Smooth muscle cell (in vitro differentiated cells): ENCODE results near the gene PTPN13. TPM values are rescaled to one million over a fixed set of nuclear protein-coding genes. Genes with fewer than 3 reads are reported as not detected.

Source experiments
- DNase-seq: peaks from one replicate; lab custom pipeline; 2025; ENCODE audit not compliant: unreplicated experiment; lab: John Stamatoyannopoulos, UW
- H2AFZ ChIP-seq: fragments of 200-600 bp; sonication (generic); 2 replicates; pipeline ENCODE4 v1.6.0; 2016; ENCODE audit warnings: antibody characterized with exemption, low read depth, mild to moderate bottlenecking
- H3F3A ChIP-seq: fragments of 200-600 bp; sonication (generic); 2 replicates; pipeline ENCODE4 v1.6.0; 2017; ENCODE audit warnings: antibody characterized with exemption, low read depth
- H3K27ac ChIP-seq: fragments of 200-600 bp; sonication (generic); 2 replicates; pipeline ENCODE4 v1.5.1; 2016; ENCODE audit warnings: low read depth, mild to moderate bottlenecking
- H3K27me3 ChIP-seq: fragments of 200-600 bp; sonication (generic); 2 replicates; pipeline ENCODE4 v1.6.1; 2016; ENCODE audit warnings: low read depth, mild to moderate bottlenecking
- H3K36me3 ChIP-seq: fragments of 200-600 bp; sonication (generic); 2 replicates; pipeline ENCODE4 v1.5.1; 2016; ENCODE audit warnings: low read depth
- H3K4me1 ChIP-seq: fragments of 200-600 bp; sonication (generic); 2 replicates; pipeline ENCODE4 v1.5.1; 2016; ENCODE audit warnings: low read depth
- H3K4me2 ChIP-seq: fragments of 200-600 bp; sonication (generic); 2 replicates; pipeline ENCODE4 v1.6.0; 2016; ENCODE audit warnings: mild to moderate bottlenecking
- H3K4me3 ChIP-seq: fragments of 200-600 bp; sonication (generic); 2 replicates; pipeline ENCODE4 v1.5.1; 2016; ENCODE audit warnings: mild to moderate bottlenecking
- H3K79me2 ChIP-seq: fragments of 200-600 bp; sonication (generic); 2 replicates; pipeline ENCODE4 v1.6.0; 2016; ENCODE audit warnings: low read depth, mild to moderate bottlenecking
- H3K9ac ChIP-seq: fragments of 200-600 bp; sonication (generic); 2 replicates; pipeline ENCODE4 v1.6.0; 2016; ENCODE audit warnings: low read depth
- H3K9me3 ChIP-seq: fragments of 200-600 bp; sonication (generic); replicated peaks from 2 replicates; pipeline ENCODE4 v1.5.1; 2016; ENCODE audit warnings: low read depth
- H4K20me1 ChIP-seq: fragments of 200-600 bp; sonication (generic); 2 replicates; pipeline ENCODE4 v1.6.0; 2016; ENCODE audit warnings: low read depth
- WGBS: methylation state at CpG from one replicate; pipeline ENCODE4 v1.1.7; 2016; ENCODE audit warnings: low lambda C conversion rate; 5-methylcytosine and 5-hydroxymethylcytosine counted together
- polyA plus RNA-seq: library from polyadenylated mRNA; unstranded; fragments of >200 nt; fragmentation: Nextera tagmentation; extraction: Ambion mirVana; gene quantifications from 2 replicates; pipeline ENCODE4 v1.2.1, GENCODE V29; 2016
- total RNA-seq: library from RNA; depleted of rRNA; stranded (reverse); fragments of >200 nt; gene quantifications from 2 replicates; pipeline ENCODE4 v1.2.3, GENCODE V29; 2014
- TF ChIP-seq, protein P1 (sequence below): fragments of 200-600 bp; sonication (generic); IDR thresholded peaks from 2 replicates; pipeline ENCODE4 v1.5.1; 2017; ENCODE audit warnings: borderline replicate concordance, mild to moderate bottlenecking, antibody characterized with exemption; ENCODE audit not compliant: insufficient read depth, poor library complexity, severe bottlenecking

Gene PTPN13
- total and polyA plus RNA-seq, 2 experiments from 2014 or later = 14.9 to 52.9 TPM

DNA sequence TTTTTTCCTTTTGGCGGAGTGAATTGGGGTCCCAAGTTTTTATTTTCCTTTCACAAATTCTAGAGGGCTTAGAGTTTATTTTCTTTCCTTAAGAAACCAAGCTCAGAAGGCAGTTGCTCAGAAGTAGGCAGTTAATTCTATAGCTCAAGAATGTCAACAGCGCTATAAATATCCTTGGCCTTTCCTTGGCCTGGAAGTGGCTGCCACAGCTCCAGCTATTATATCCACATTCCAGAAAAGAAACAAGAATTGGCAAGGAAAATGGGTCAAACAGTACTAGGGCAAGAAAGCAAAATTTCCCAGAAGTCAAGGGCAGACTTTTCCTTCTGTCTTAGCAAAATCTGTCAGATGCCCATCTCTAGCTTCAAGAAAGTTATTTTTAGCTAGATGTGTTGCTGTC lies 224.1 kb downstream of the PTPN13 start:
- Histone ChIP-seq H3K79me2 (no peaks in the 10 kb centered on the region), H3K9me3 (no peaks in the 10 kb centered on the region), H2AFZ (no peak overlapping the region), H3K36me3 (peaks cover 14% of the 10 kb centered on the region), H3K4me3 (no peak overlapping the region), H3F3A (no peaks in the 10 kb centered on the region), H4K20me1 (no peaks in the 10 kb centered on the region), H3K9ac (no peak overlapping the region), H3K4me1 (peaks cover 6% of the 10 kb centered on the region), H3K27me3 (no peaks in the 10 kb centered on the region), H3K27ac (peak overlapping the region; percentile 24), H3K4me2 (peak overlapping the region; percentile 49)
- WGBS = 62% methylated on average over 2 of the region's 2 CpGs
- TF ChIP-seq, protein P1, sequence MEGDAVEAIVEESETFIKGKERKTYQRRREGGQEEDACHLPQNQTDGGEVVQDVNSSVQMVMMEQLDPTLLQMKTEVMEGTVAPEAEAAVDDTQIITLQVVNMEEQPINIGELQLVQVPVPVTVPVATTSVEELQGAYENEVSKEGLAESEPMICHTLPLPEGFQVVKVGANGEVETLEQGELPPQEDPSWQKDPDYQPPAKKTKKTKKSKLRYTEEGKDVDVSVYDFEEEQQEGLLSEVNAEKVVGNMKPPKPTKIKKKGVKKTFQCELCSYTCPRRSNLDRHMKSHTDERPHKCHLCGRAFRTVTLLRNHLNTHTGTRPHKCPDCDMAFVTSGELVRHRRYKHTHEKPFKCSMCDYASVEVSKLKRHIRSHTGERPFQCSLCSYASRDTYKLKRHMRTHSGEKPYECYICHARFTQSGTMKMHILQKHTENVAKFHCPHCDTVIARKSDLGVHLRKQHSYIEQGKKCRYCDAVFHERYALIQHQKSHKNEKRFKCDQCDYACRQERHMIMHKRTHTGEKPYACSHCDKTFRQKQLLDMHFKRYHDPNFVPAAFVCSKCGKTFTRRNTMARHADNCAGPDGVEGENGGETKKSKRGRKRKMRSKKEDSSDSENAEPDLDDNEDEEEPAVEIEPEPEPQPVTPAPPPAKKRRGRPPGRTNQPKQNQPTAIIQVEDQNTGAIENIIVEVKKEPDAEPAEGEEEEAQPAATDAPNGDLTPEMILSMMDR = no peak
- no peak for DNase-seq

DNA sequence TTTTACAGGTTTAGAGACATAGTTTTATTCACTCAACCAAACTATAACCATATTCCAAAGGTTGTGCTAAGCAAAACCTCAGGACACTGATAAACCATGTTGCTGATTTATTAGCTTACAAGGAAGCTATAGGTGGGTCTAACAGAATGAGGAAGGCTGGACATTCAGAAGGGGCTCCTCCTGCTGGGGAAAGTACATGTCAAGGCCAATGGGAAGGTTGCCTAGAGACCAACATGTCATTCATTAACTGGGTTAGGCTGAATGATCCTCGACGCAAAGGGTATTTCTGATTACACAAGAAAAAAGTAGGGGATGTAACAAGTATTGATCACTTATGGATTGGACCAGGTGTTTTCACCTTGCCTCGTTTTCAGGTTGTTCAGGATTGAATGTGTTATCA lies 224.7 kb downstream of the PTPN13 start:
- no peaks in the 10 kb centered on the region for H3K9me3 ChIP-seq
- H3K4me3 ChIP-seq = no peak overlapping the region
- H2AFZ ChIP-seq = no peak overlapping the region
- H3K4me1 ChIP-seq = peaks cover 6% of the 10 kb centered on the region
- H3F3A ChIP-seq = no peaks in the 10 kb centered on the region
- no peak overlapping the region for H3K27ac ChIP-seq
- WGBS = 98% methylated on average over 3 of the region's 3 CpGs
- no peaks in the 10 kb centered on the region for H3K79me2 ChIP-seq
- H3K9ac ChIP-seq = no peak overlapping the region
- no peak for DNase-seq
- H3K36me3 ChIP-seq = peaks cover 14% of the 10 kb centered on the region
- H3K27me3 ChIP-seq = no peaks in the 10 kb centered on the region
- no peak overlapping the region for H3K4me2 ChIP-seq
- H4K20me1 ChIP-seq = no peaks in the 10 kb centered on the region
- TF ChIP-seq, protein P1 = no peak

DNA sequence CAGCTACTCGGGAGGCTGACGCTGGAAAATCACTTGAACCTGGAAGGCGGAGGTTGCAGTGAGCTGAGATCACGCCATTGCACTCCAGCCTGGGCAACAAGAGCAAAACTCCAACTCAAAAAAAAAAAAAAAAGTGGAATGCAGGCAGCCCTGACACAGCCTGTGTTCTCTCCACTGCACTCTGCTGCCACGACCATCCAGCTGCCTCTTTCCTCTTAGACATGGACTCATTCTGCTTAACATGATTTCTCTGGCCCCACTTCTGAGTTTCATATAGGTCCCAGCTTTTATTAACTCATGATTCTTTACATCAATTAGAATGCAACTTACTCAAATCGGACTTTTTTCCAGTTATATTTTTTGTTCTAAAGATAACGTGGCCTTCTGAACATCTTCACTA lies 225.4 kb downstream of the PTPN13 start:
- H3K27ac ChIP-seq = no peak overlapping the region
- H4K20me1 ChIP-seq = no peaks in the 10 kb centered on the region
- H3K9me3 ChIP-seq = no peaks in the 10 kb centered on the region
- DNase-seq = no peak
- H3K79me2 ChIP-seq = no peaks in the 10 kb centered on the region
- H3F3A ChIP-seq = no peaks in the 10 kb centered on the region
- no peak overlapping the region for H3K9ac ChIP-seq
- no peak overlapping the region for H2AFZ ChIP-seq
- TF ChIP-seq, protein P1 = no peak
- H3K4me2 ChIP-seq = no peak overlapping the region
- 97% methylated on average over 6 of the region's 7 CpGs for WGBS
- no peaks in the 10 kb centered on the region for H3K27me3 ChIP-seq
- peaks cover 6% of the 10 kb centered on the region for H3K4me1 ChIP-seq
- H3K36me3 ChIP-seq = peaks cover 11% of the 10 kb centered on the region
- no peak overlapping the region for H3K4me3 ChIP-seq

DNA sequence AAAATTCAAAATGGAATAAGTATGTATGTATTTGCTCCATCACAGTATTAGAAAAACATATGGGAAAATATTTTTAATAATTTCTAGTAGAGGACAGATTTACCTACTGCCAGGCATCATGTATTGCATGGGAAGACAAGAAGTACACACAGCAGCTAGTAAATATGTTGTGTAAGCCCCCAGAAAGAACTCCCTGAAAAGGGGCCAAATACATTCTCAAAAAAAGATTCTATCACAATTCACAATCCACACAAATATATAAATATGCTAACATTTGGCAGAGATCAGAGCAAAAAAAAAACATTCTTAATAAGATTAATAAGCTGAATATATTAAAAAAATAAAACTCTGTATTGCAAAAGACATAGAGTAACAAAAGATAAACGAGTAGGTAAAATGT lies 227.0 kb downstream of the PTPN13 start:
- DNase-seq = no peak
- Histone ChIP-seq H3K27me3 (no peaks in the 10 kb centered on the region), H3K4me1 (peaks cover 6% of the 10 kb centered on the region), H3K9ac (no peak overlapping the region), H3K27ac (no peak overlapping the region), H3K4me3 (no peak overlapping the region), H3K9me3 (no peaks in the 10 kb centered on the region), H2AFZ (no peak overlapping the region), H3K4me2 (no peak overlapping the region), H4K20me1 (no peaks in the 10 kb centered on the region), H3K36me3 (no peaks in the 10 kb centered on the region), H3K79me2 (no peaks in the 10 kb centered on the region), H3F3A (no peaks in the 10 kb centered on the region)
- 84% methylated on average over 1 of the region's 1 CpG for WGBS
- TF ChIP-seq, protein P1 = no peak
